Ovary (tissue), 9 donors: ENCODE measurements around the gene MAP2K5. TPM values are rescaled to one million over a fixed set of nuclear protein-coding genes. Genes with fewer than 3 reads are reported as not detected.

Experiments
- DNase-seq, 5 donors: peaks; one replicate each; pipeline ENCODE4 v3.0.0-alpha.2; 2019 to 2020
- H3K27ac ChIP-seq, 2 donors: fragments of 200-600 bp; one replicate each; pipeline versions ENCODE4 v1.5.1 to v1.8.0; 2019 to 2022
- H3K27me3 ChIP-seq: fragments of 200-600 bp; one replicate; pipeline ENCODE4 v1.8.0; 2022
- H3K36me3 ChIP-seq: fragments of 200-600 bp; sonication (generic); one replicate; pipeline ENCODE4 v1.5.1; 2019
- H3K4me1 ChIP-seq: one replicate; pipeline ENCODE4 v1.8.1; 2013; ENCODE audit warnings: mild to moderate bottlenecking, moderate library complexity; ENCODE audit not compliant: insufficient read depth
- H3K4me3 ChIP-seq: fragments of 200-600 bp; sonication (generic); one replicate; pipeline ENCODE4 v1.5.1; 2017
- H3K9me3 ChIP-seq, 2 donors: fragments of 200-600 bp in 1 of 2; sonication (generic) in 1 of 2; one replicate each; pipeline versions ENCODE4 v1.5.1 to v1.8.1; 2013 to 2019; ENCODE audit warnings: mild to moderate bottlenecking in 1 of 2, moderate library complexity in 1 of 2
- EP300 ChIP-seq: sonication (generic); formaldehyde crosslinking; IDR thresholded peaks from one replicate; pipeline ENCODE4 v1.6.1; 2017; ENCODE audit warnings: antibody characterized with exemption
- POLR2A ChIP-seq: fragments of 450-650 bp; IDR thresholded peaks from one replicate; pipeline ENCODE4 v1.6.1; 2017; ENCODE audit warnings: antibody characterized with exemption, mild to moderate bottlenecking, moderate library complexity
- WGBS, 3 donors: extraction: QIAGEN DNeasy Blood & Tissue Kit in 1 of 3; methylation state at CpG; one replicate each; pipeline versions ENCODE4 v1.1.5 to v1.1.7; 2013 to 2017; 5-methylcytosine and 5-hydroxymethylcytosine counted together
- intact Hi-C, 4 donors: fragments of 100-400 bp; cut with DNase I; formaldehyde crosslinking; loops; one replicate each; pipeline versions ENCODE4 v1.11.0 to v1.15.1; 2022 to 2023
- polyA plus RNA-seq, 2 donors: library from polyadenylated mRNA; stranded (reverse); fragments of 200-250 nt in 1 of 2; fragments of 350-450 nt in 1 of 2; fragmentation: Illumina TruSeq in 1 of 2; extraction: RNeasy Lipid Tissue Mini Kit (QIAGEN cat#74804) in 1 of 2; gene quantifications; one replicate each; pipeline ENCODE4 v1.2.3, GENCODE V29; 2013 to 2014
- total RNA-seq, 7 donors: library from RNA; depleted of rRNA in 2 of 7; stranded (reverse); fragments of >200 nt in 2 of 7; fragmentation: NEBNext Ultra II Directional in 3 of 7; extraction: Animal tissue kit (Norgen Biotek cat#: 25700) in 3 of 7; gene quantifications; one replicate each; pipeline versions ENCODE4 v1.1.0 to v1.2.4, GENCODE V29; 2016 to 2023
- TF ChIP-seq, protein P1 (sequence below), 3 donors: fragments of 450-650 bp in 2 of 3; fragments of 200-600 bp in 1 of 3; IDR thresholded peaks; one replicate each; pipeline versions ENCODE4 v1.5.1 to v1.8.0; 2016 to 2022; ENCODE audit warnings: antibody characterized with exemption in 3 of 3, mild to moderate bottlenecking in 1 of 3
- donor health status: DM: no; HTN: no; CAD: no; lungs with moderate emphysema.
- donor health status: DM: no; HTN: no; CAD: no.
- donor health status: Bipolar disorder and iron deficiency.
- donor health status: DM: yes; HTN: yes; CAD: no.
- donor health status: DM: no; HTN: no; CAD: no.
- donor health status: DM: yes; HTN: yes; CAD: no.

The MAP2K5 gene
- total and polyA plus RNA-seq, 9 donors = 4.0 to 39.8 (median 23.2) TPM

DNA sequence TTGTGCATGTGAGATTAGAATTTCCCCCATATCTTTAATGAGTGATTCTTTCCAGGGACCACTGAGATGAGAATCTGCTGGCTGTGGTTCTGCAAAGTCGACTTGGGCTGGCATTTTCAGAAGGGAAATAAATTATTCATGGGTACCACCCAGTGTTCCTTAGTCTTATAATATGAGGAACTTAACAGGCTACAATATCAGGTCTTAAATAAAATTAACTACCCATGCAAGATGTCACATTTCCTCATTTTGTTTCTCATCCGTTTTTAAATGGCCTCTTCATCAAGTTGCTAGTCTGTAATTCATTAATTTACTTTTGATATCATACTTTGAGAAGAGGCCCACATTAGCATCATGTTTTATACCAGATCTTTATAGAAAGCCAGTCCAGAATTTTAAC lies 224.5 kb downstream of the MAP2K5 start:
- WGBS, 3 donors = 49 to 55% (median 54%) methylated on average over 2 of the region's 2 CpGs
- no peaks in the 10 kb centered on the region for H3K36me3 ChIP-seq
- H3K9me3 ChIP-seq = no peaks in the 10 kb centered on the region
- no peaks in the 10 kb centered on the region for H3K27me3 ChIP-seq
- no peak for DNase-seq
- H3K27ac ChIP-seq = no peak overlapping the region
- H3K4me1 ChIP-seq = no peaks in the 10 kb centered on the region
- intact Hi-C loops = no loop called here
- TF ChIP-seq, protein P1, sequence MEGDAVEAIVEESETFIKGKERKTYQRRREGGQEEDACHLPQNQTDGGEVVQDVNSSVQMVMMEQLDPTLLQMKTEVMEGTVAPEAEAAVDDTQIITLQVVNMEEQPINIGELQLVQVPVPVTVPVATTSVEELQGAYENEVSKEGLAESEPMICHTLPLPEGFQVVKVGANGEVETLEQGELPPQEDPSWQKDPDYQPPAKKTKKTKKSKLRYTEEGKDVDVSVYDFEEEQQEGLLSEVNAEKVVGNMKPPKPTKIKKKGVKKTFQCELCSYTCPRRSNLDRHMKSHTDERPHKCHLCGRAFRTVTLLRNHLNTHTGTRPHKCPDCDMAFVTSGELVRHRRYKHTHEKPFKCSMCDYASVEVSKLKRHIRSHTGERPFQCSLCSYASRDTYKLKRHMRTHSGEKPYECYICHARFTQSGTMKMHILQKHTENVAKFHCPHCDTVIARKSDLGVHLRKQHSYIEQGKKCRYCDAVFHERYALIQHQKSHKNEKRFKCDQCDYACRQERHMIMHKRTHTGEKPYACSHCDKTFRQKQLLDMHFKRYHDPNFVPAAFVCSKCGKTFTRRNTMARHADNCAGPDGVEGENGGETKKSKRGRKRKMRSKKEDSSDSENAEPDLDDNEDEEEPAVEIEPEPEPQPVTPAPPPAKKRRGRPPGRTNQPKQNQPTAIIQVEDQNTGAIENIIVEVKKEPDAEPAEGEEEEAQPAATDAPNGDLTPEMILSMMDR (IDR thresholded peaks at IDR 0.05) = no peak
- TF ChIP-seq EP300 (no peak), POLR2A (no peak)
- no peak overlapping the region for H3K4me3 ChIP-seq

DNA sequence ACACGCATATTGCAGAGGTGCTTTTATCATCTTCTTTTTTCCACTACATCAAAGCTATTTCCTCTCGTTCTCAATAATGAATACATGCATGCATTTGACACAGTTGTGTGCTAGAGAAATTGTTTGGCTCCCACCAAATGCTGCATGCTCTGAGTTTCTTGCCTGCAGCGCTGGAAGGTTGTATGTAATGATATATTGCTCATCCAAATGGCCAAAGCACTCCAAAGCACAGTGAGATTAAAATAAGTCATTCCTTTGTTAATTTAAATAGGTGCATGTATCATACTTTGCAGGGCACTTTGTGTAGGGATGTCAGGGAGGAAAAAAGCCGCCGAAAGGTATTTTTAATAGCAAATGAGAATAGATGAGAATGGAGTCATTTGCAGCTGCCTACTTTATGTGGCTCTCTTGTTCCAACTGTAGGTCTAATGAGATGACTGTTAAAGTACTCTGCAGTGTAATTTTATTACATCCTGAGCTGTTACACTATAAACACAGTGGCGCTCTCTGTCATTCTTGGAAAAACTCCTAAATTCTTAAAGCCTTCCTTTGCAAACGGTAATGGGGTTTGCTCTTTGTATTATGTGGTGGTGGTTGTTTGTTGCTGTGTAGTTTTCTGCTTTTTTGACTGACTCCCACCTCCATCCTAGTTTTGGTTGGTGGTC lies 225.9 kb downstream of the MAP2K5 start:
- intact Hi-C loops = no loop called here
- Histone ChIP-seq H3K4me3 (no peak overlapping the region), H3K27ac (no peak overlapping the region), H3K9me3 (no peaks in the 10 kb centered on the region), H3K36me3 (no peaks in the 10 kb centered on the region), H3K4me1 (no peaks in the 10 kb centered on the region), H3K27me3 (no peaks in the 10 kb centered on the region)
- no peak for TF ChIP-seq POLR2A
- TF ChIP-seq, protein P1 (IDR thresholded peaks at IDR 0.05) = no peak
- TF ChIP-seq EP300 = no peak
- DNase-seq = no peak
- 89 to 94% (median 89%) methylated on average over 7 of the region's 7 CpGs for WGBS, 3 donors

DNA sequence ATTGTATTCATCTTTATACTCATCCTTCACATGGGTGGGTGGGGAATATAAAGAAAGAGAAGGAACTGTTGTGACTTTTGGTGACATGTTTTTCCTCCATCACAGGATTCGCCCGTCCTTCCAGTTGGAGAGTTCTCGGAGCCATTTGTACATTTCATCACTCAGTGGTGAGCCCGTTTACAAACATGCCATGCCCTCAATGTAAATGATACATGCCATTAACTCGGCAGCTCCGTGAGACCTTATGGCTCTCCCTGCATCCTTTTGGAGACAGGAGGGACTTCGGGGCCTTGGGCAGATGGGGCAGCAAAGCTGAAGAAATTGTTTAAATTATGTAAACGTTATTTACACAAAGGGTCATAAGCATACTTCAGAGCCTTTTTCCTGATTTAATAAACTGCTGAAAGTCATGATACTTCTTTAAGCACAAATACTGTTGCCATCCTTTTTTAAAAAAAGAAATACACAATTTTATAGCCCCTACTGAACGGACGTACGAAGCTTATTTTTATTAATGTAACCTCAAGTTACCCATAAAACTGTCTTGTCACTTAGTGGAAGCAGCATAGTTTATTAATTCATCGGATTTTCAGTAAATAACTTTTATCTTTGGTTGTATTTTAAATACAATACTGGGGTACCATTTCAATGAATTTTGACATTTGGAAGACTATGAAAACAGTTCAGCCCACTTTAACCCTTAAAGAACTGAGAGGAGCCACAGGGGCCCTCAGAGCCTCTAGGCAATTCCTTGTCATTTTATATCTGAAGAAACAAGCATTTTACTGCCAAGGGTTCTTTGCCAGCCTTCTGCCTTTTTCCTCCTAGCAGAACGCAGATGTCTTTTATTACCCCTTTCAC lies 227.2 kb downstream of the MAP2K5 start:
- DNase-seq = no peak
- Histone ChIP-seq H3K27ac (no peak overlapping the region), H3K36me3 (no peaks in the 10 kb centered on the region), H3K4me3 (no peak overlapping the region), H3K27me3 (no peaks in the 10 kb centered on the region), H3K9me3 (no peaks in the 10 kb centered on the region), H3K4me1 (no peaks in the 10 kb centered on the region)
- 86 to 90% (median 88%) methylated on average over 13 of the region's 13 CpGs for WGBS, 3 donors
- intact Hi-C loops = no loop called here
- TF ChIP-seq, protein P1 (IDR thresholded peaks at IDR 0.05) = no peak
- TF ChIP-seq POLR2A (no peak), EP300 (no peak)

DNA sequence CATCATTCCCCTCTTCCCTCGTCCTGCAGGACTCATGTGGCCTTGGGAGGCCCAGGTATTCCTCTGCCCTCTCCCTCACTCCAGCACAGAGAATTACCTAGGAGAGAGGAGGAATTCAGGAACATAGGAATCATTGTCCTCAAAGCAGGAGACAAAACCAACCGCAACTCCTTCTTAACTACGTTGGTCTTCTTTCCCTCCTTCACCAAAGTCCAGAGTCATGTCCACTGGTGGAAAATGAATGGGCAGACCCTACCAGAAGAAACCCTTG lies 227.8 kb downstream of the MAP2K5 start:
- DNase-seq = no peak
- TF ChIP-seq POLR2A (no peak), EP300 (no peak)
- TF ChIP-seq, protein P1 (IDR thresholded peaks at IDR 0.05) = no peak
- no peaks in the 10 kb centered on the region for H3K9me3 ChIP-seq
- no peak overlapping the region for H3K27ac ChIP-seq
- 93 to 94% (median 93%) methylated on average over 3 of the region's 3 CpGs for WGBS, 3 donors
- H3K4me1 ChIP-seq = no peaks in the 10 kb centered on the region
- no peak overlapping the region for H3K4me3 ChIP-seq
- H3K36me3 ChIP-seq = no peaks in the 10 kb centered on the region
- intact Hi-C loops = no loop called here
- H3K27me3 ChIP-seq = no peaks in the 10 kb centered on the region
